ENCODE results near the gene PCNT. TPM values are rescaled to one million over a fixed set of nuclear protein-coding genes. Genes with fewer than 3 reads are reported as not detected.

PCNT gene
- total and polyA plus RNA-seq, 10 of the 15 experiments (the other 5 are each of a cell fraction or from before 2014, with no cell fraction given), result 2.9 to 39.6 (median 20.5) TPM

DNA sequence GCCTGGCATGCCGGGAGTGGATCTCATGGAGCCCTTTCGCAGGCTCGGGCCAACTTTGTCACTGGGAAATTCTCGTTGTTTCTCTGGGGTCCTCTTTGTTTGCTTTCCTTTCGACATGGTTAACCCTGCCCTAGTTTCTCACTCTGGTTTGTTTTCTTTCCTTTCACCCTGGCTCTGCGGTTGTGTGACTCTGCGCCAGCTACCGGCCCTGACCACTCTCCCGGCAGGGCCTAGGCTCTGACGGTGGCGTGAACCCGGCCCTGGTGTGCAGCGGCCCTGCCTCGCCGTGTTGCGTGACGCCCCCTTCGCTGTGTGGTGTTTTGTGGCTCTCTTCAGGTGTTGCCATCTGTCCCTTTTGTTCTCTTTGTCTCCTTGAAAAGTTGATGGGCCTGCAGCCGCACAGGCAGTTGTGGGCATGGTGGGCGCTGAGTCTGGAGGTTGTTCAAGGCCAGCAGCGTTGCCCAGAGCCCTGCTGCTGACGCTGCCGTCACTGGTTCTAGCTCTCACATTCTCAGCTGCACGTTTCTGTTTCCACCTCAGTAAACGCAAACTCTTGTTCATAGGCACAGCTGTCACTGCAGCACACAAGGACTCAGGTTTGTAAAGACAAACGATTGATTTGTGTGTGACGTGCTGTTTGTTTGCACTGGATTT is 70.1 kb downstream of the PCNT start (continued):
- TF ChIP-seq, protein P1, sequence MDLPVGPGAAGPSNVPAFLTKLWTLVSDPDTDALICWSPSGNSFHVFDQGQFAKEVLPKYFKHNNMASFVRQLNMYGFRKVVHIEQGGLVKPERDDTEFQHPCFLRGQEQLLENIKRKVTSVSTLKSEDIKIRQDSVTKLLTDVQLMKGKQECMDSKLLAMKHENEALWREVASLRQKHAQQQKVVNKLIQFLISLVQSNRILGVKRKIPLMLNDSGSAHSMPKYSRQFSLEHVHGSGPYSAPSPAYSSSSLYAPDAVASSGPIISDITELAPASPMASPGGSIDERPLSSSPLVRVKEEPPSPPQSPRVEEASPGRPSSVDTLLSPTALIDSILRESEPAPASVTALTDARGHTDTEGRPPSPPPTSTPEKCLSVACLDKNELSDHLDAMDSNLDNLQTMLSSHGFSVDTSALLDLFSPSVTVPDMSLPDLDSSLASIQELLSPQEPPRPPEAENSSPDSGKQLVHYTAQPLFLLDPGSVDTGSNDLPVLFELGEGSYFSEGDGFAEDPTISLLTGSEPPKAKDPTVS (IDR thresholded peaks at IDR 0.05; ENCODE audit: low read depth, low read length), result no peak
- TF ChIP-seq MYB (IDR thresholded peaks at IDR 0.05; ENCODE audit: borderline replicate concordance, low read depth, low read length) (no peak), ZNF274 (IDR thresholded peaks at IDR 0.05; ENCODE audit: insufficient read depth, insufficient read length) (no peak), WRNIP1 (IDR thresholded peaks at IDR 0.05; ENCODE audit: borderline replicate concordance, low read depth, low read length) (no peak), CBX3 (IDR thresholded peaks at IDR 0.05; ENCODE audit: borderline replicate concordance, low read depth) (no peak), FOXK2 (IDR thresholded peaks at IDR 0.05) (no peak), CEBPB (IDR thresholded peaks at IDR 0.05; ENCODE audit: borderline replicate concordance in 1 of 2, low read depth in 2 of 2, low read length in 2 of 2) (no peak), GATAD2B (conservative IDR thresholded peaks at IDR 0.05; ENCODE audit: low read depth) (no peak), ZSCAN29 (IDR thresholded peaks at IDR 0.05) (no peak), ZNF622 (IDR thresholded peaks at IDR 0.05) (no peak)
- TF ChIP-seq, protein P2, sequence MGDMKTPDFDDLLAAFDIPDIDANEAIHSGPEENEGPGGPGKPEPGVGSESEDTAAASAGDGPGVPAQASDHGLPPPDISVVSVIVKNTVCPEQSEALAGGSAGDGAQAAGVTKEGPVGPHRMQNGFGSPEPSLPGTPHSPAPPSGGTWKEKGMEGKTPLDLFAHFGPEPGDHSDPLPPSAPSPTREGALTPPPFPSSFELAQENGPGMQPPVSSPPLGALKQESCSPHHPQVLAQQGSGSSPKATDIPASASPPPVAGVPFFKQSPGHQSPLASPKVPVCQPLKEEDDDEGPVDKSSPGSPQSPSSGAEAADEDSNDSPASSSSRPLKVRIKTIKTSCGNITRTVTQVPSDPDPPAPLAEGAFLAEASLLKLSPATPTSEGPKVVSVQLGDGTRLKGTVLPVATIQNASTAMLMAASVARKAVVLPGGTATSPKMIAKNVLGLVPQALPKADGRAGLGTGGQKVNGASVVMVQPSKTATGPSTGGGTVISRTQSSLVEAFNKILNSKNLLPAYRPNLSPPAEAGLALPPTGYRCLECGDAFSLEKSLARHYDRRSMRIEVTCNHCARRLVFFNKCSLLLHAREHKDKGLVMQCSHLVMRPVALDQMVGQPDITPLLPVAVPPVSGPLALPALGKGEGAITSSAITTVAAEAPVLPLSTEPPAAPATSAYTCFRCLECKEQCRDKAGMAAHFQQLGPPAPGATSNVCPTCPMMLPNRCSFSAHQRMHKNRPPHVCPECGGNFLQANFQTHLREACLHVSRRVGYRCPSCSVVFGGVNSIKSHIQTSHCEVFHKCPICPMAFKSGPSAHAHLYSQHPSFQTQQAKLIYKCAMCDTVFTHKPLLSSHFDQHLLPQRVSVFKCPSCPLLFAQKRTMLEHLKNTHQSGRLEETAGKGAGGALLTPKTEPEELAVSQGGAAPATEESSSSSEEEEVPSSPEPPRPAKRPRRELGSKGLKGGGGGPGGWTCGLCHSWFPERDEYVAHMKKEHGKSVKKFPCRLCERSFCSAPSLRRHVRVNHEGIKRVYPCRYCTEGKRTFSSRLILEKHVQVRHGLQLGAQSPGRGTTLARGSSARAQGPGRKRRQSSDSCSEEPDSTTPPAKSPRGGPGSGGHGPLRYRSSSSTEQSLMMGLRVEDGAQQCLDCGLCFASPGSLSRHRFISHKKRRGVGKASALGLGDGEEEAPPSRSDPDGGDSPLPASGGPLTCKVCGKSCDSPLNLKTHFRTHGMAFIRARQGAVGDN (IDR thresholded peaks at IDR 0.05), result no peak
- TF ChIP-seq, protein P3, sequence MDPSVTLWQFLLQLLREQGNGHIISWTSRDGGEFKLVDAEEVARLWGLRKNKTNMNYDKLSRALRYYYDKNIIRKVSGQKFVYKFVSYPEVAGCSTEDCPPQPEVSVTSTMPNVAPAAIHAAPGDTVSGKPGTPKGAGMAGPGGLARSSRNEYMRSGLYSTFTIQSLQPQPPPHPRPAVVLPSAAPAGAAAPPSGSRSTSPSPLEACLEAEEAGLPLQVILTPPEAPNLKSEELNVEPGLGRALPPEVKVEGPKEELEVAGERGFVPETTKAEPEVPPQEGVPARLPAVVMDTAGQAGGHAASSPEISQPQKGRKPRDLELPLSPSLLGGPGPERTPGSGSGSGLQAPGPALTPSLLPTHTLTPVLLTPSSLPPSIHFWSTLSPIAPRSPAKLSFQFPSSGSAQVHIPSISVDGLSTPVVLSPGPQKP (IDR thresholded peaks at IDR 0.05; ENCODE audit: low read depth, low read length), result no peak
- TF ChIP-seq, protein P4, sequence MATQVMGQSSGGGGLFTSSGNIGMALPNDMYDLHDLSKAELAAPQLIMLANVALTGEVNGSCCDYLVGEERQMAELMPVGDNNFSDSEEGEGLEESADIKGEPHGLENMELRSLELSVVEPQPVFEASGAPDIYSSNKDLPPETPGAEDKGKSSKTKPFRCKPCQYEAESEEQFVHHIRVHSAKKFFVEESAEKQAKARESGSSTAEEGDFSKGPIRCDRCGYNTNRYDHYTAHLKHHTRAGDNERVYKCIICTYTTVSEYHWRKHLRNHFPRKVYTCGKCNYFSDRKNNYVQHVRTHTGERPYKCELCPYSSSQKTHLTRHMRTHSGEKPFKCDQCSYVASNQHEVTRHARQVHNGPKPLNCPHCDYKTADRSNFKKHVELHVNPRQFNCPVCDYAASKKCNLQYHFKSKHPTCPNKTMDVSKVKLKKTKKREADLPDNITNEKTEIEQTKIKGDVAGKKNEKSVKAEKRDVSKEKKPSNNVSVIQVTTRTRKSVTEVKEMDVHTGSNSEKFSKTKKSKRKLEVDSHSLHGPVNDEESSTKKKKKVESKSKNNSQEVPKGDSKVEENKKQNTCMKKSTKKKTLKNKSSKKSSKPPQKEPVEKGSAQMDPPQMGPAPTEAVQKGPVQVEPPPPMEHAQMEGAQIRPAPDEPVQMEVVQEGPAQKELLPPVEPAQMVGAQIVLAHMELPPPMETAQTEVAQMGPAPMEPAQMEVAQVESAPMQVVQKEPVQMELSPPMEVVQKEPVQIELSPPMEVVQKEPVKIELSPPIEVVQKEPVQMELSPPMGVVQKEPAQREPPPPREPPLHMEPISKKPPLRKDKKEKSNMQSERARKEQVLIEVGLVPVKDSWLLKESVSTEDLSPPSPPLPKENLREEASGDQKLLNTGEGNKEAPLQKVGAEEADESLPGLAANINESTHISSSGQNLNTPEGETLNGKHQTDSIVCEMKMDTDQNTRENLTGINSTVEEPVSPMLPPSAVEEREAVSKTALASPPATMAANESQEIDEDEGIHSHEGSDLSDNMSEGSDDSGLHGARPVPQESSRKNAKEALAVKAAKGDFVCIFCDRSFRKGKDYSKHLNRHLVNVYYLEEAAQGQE (IDR thresholded peaks at IDR 0.05; ENCODE audit: low read depth, low read length), result no peak
